NK-92 (cell line): ENCODE results near the gene POLD1.
A peak's percentile ranks its signal among the peaks of the same experiment; 100 is the strongest.
"Not testable (repeated sequence)": the region's sequence is repeated elsewhere in the genome, so short reads cannot be mapped to it uniquely, and the experiment has no call there.

Experiments
- DNase-seq: peaks from one replicate; lab custom pipeline; 2025; ENCODE audit not compliant: unreplicated experiment; lab: John Stamatoyannopoulos, UW

The POLD1 gene

DNA sequence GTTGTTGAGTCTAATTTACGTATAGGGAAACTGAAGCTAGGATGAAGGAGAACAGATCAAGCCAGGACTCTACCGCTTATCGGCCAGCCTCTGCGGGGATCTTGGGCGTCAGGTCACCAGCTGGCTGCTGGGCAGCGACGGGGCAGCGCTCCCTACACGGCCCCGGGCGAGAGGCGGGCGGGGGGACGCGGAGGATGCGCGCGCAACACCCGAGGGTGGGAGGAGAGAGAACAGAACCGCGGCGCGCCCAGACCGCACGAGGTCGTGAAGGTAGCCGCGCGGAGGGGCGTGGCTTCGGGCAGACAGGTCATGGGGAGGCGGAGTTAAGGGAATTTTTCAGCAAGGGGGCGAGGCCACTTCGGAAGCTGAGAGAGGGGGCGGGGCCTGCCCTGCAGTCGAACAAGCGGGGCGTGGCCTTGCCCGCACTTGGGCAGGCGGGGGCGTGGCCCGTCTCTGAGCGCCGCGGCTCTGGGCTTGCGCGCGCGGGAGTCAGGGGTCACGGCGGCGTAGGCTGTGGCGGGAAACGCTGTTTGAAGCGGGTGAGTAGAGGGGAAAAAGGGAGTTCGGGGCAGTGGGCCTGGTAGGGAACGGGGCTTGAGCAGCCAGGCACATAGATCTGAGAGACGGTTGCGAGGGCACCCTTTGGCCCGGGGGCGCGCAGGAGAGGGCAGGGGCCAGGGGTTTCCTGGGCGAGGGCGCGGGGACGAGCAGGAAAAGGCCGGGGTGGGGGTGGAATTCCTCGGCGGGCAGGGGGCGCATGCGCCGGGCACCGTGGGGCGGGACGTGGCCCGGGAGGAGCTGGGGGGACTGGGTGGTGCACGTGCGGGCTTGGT lies at the start of gene POLD1:
Gene POLD1 (plus strand): TSS at position 496 of the 833 bp plus-strand sequence. CDS start 14,505 bp downstream, outside the sequence.
- peak; percentile 91 for DNase-seq

DNA sequence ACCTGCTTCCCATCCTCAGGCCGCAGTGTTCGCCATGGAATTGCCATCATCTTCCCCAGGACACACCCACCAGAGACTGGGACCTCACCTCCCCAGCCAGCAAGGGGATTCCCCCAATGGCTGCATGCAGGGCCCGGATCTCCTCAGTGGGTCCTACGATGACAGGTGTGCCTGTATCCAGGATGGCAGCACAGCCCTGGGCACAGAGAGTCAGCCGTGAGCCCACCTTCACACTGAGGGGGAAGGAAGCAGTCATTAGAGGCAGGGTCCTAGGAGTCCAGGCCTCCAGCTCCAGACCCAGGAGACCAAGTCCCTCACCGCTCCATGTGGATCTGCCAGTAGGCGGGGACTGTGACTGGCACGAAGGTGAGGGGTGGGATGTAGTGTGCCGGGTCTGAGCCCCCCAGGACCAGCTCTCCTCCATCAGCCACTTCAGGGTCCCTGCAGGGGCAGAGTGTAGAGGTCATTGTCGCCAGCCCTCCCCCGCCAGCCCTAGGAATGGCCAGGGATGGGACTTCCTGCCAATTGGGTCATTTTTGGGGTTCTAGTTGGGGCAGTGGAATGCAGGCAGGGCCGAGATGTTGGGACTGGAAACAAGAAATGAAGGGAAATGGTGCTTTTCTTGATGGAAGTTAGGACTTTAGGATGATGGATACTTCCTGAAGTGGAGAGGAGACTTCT lies 49.3 kb upstream of the POLD1 start:
- no peak for DNase-seq

DNA sequence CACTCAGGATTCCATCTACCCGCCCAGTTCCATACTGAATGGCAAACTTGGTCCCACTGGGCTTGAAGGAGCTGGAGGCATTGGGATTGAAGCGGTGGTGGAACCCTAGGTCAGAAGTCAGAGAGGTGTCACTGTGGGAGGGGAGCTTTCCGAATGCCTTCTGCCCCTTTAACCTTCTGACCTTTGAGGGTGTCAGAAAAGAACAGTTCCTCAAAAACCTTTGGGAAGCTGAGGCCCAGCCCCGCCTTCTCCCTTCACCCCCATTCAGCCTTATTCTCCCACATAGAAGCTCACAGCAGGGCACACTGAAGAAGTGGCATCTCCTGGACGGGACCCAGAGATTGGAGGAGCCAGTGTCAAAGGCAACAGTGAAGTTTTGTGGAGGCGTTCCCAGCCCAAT lies 47.1 kb upstream of the POLD1 start:
- not testable (repeated sequence) for DNase-seq

DNA sequence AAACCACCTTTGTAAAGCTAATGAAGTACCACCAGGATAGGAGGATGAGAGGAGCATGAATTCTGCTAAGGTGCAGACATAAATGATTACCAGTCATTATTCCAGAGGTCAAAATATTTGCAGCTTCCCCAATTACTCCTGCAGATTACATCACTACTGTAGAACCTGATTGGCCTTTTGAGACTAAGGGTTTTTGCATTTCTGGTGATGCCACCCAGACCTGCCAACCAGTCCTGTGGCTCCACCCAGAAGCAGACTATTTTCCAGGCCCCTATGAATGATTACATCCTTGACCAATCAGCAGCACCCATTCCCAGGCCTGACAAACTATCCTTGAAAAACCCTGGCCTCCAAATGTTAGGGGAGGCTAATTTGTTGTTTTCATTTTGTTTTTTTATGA lies 43.8 kb upstream of the POLD1 start:
- no peak for DNase-seq

DNA sequence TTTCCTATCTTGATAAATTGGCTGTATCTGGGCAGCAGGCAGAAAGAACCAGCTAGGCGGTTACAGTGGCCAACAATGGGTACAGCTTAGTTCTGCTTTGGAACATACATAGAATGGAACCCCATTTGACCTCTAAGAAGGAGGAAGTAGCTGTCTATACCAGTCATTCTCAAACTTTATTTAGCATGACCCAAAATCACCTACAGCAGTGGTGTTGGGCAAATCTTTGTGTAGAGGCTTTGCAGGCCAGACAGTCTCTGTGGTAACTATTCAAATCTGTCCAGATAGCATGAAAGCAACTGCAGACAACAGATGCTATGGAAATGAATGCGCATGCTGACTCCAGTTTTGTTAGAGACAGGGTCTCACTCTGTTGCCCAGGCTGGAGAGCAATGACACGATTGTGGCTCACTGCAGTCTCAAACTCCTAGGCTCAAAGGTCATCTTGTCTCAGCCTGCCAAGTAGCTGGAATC lies 43.0 kb upstream of the POLD1 start:
- DNase-seq = no peak

DNA sequence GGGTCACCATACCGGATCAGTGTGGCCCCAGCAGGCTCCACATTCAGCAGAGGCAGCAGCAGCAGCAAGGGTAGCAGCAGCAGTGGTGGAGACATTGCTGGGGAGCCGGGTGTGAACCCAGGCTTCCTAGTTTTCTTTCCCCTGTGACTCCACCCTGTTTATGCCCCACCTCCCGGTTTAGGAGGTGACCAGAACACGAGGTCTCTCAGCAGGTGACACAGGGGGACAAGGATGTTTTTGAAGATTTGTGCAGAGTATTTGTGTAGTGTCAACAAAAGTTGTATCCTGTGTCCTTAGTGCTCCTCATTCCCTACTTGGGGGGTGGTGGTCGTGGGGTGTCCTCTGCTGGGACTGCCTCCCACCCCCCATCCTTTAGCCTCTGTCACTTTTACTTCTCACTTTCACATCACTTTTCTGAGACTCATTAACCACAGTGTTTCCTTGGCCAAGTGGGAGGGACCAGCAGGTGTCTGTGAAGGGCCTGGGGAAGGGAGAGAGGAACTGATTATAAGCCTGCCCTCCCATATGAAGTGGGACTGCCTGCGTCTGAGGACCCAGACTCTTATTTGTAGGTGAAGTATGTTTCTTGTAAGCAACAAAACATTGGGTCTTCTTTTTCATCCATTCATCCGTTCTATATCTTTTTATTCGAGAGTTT lies 39.4 kb upstream of the POLD1 start:
- no peak for DNase-seq

DNA sequence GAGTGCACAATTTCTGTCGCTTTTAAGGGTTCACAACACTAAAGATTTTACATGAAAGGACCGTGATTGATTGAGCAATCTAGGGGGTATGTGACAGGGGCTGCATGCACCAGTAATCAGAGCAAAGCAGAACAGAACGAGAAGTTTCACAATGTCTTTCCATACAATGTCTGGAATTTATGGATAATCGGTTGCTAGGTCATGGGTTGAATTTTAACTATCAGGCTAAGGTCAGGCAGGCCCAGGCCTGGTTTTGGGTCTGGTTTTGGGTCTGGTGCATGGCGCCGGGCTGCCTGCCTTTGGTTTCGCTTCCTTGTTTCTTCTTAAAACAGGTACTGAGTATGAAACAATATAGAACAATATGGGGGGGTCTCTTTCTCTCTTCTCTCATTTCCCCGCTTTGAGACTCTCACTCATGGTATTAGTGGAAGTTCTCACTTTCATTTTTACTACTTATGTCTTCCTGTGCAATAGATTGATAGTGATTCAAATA lies 37.0 kb upstream of the POLD1 start:
- not testable (repeated sequence) for DNase-seq

DNA sequence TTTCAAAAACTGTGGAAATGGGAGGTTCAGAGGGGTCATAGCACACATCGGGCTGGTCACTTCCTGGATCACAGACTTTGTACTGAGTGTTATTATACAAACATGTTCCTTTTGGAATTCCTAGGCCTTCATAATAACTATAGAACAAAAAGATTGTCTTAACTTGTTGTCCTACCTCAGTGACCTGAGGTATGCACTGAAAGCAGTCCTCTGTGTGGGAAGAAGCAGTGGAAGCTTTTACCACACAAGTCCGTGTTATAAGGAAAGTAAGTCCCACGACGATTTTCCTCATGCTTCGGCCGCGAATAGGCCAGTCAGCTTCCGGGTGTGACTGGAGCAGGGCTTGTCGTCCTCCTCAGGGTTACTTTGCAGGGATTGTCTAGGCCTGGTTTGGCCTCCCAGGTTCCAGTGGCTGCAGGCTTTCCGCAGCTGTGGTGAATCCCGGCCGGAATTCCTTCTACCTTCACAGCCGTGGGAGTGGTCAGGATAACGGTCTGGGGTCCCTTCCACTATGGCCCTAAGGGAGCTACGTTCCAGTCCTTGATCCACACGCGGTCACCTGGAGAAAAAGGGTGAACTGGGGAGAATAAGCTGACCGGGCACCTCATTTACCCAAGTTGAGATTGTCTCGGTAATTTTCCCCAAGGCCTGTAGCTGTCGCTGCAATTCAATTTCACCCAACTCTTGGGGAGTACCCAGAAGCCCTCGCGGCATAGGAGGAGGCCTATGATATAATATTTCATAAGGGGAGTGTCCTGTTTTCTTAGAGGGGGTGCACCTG lies 34.7 kb upstream of the POLD1 start:
- DNase-seq = no peak

DNA sequence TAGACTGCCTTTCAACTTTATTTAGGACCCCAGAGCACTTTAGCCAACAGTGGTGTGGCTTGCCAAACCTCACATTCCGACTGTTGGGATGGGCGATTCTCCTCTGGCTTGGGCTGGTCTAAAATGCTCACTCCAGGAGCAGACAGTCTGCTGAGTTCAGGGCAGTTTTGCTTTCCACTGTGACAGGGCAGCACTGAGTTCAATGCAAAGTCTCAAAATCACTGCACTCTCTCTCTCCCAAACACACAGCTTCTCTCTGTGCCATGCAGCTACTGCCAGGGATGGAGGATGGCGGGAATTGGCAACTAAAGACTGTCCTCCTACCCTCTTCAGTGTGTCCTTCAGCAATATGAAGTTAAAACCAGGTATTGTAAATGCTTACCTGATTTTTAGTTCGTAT lies 31.9 kb upstream of the POLD1 start:
- DNase-seq = no peak

DNA sequence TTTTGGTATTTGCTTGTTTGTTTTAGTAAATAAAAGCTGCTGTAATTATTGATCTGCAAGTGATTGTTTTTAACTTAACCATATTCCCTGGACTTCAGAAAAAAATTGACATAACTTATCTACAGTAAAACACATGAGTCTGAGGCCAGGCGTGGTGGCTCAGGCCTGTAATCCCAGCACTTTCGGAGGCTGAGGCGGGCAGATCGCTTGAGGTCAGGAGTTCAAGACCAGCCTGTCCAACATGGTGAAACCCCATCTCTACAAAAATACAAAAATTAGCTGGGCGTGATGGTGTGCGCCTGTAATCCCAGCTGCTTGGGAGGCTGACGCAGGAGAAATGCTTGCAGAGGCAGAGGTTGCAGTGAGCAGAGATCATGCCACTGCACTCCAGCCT lies 30.7 kb upstream of the POLD1 start:
- not testable (repeated sequence) for DNase-seq

DNA sequence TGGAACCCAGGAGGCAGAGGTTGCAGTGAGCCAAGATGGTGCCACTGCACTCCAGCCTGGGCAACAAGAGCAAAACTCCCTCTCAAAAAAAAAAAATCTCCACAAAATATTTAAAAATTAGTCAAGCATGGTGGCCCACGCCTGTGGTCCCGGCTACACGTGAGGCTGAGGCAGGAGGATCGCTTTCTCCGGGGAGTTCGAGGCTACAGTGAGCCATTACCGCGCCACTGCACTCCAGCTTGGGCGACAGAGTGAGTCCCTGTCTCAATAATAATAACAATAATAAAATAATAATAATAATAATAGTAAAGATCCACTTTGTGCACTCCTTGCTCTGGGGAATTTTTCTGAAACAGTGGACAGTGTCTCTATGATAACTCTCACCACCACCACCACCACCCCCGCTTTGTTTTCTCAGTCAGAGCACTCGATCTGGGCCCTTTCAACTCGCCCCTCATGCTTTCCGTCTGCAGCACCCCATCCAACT lies 27.4 kb upstream of the POLD1 start:
- no peak for DNase-seq

DNA sequence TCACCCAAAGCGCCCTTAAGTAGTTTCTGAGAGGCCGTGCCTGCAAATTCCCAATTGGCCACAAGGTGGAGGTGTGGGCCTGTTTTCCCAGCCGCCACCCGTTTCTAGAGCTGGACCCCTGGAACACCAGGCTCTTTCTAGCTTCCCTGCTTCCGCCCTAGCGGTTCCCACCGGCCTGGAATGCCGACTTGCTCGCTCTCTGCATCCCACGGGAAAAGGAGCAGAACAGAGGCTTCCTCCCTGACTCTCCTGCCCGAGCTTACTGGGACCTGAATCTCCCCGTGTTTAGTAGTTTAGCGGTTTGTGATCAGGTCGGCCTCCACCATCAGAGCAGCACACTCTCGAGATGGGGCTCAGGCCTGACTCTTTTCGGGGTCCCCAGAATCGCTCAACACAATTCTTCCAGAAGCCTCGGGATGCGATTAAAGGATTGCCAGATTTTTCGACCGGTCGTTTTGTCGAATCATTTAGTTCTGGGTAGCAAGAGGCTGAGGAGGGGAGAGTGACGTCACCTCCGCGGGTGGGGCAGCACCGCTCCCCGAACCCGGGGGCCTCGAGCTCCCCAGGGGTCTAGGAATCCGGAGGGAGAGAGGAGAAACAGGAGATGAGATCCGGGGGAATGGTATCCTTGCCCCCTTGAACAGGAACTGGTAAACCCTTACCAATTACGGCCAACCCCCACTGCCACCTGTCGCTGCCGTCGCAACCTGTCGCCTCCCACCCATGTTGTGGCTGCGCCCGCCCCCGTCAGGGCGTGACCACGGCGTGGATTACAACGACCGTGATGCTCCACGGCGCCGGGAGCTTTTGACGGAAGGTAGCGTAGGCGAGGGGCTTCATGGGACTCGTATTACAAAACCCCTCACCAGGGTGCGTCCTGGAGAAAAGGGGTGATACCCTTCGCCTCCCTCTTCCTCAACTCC lies 26.7 kb upstream of the POLD1 start:
- no peak for DNase-seq

DNA sequence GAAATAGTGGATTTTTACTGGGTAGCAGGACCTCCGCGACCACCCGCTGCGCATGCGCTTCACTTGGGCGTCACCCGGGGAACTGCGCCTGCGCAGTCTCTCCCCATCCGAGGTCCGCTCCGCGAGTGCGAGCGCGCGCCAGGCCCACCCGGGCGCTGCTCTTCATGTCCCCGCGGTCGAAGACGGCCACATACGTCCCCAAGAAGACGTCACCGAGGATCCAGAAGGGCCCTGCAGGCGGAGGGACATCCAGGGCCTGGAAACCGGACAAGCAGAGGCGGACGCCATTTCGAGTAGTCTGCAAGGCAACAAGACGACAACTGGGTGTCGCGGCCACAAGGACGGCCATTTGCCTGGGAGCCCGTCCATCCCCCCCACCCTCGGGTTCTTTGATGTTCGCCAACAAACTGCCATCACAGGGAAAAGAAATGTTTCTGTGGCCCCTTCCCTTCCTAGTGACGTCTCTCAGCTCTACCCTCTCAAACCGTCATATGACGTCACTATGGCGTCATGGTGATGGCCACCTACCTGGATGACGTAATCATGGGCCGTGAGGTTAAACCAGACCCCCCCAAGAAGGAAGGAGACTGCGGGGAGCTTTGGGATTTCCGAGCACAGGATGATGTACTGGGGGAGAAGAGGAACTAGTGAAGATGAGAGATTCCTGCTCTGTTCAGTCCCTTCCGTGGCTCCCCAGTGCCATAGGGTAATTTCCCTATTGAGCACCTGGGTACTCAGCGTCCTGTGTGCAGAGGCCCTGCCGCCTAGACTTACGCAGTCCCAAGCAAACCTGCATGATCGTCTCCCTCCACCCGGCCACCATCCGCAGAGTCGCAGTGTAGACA lies 25.4 kb upstream of the POLD1 start:
- no peak for DNase-seq

DNA sequence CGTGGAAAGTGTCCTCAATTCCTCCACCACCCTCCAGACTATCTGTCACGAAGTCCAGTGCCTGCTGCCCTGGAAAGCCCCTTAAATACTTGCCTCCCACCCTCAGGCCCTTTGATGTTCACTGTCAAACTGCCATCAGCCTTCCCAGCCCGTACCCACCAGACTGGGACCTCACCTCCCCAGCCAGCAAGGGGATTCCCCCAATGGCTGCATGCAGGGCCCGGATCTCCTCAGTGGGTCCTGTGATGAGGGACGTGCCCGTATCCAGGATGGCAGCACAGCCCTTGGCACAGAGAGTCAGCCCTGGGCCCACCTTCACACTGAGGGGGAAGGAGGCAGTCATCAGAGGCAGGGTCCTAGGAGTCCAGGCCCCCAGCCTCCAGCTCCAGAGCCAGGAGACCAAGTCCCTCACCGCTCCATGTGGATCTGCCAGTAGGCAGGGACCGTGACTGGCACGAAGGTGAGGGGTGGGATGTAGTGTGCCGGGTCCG lies 24.8 kb upstream of the POLD1 start:
- no peak for DNase-seq

DNA sequence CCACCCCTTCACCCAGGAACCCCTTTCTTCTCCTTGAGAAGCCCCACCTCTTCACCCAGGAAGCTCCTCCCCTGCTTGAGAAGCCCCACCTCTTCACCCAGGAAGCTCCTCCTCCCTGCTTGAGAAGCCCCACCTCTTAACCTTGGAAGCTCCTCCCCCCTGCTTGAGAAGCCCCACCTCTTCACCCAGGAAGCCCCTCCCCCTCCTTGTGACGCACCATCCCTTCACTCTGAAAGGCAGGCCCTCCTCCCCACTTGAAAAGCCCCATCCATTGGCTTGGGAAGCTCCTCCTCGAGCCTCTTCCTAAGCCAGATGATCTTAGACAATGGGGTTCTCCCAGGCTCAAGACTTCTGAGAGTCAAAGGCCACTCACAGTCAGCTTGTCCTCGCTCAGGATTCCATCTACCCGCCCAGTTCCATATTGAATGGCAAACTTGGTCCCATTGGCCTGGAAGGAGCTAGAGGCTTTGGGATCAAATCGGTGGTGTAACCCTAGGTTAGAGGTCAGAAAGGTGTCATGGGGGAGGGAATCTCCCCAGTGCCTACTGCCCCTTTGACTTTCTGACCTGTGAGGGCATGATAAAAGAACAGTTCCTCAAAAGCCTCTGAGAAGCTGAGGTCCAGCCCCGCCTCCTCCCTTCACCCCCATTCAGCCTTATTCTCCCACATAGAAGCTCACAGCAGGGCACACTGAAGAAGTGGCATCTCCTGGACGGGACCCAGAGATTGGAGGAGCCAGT lies 22.7 kb upstream of the POLD1 start:
- DNase-seq = no peak

DNA sequence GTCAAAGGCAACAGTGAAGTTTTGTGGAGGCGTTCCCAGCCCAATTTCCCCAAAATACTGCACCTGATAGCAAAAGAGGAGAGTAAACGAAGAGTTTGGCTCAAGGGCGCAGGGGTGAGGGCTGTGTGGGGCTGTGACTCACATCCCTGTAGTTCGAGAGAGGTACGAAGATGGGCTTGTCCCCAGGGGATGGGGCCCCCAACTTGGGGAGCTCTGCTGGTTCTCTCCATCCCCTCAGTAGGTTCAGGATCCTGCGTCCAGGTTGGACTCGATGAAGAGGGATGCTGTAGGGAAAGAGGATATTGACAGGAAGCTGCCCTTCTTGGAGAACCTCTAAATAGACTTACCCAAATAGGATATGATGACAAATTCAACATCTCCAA lies 22.1 kb upstream of the POLD1 start:
- no peak for DNase-seq

DNA sequence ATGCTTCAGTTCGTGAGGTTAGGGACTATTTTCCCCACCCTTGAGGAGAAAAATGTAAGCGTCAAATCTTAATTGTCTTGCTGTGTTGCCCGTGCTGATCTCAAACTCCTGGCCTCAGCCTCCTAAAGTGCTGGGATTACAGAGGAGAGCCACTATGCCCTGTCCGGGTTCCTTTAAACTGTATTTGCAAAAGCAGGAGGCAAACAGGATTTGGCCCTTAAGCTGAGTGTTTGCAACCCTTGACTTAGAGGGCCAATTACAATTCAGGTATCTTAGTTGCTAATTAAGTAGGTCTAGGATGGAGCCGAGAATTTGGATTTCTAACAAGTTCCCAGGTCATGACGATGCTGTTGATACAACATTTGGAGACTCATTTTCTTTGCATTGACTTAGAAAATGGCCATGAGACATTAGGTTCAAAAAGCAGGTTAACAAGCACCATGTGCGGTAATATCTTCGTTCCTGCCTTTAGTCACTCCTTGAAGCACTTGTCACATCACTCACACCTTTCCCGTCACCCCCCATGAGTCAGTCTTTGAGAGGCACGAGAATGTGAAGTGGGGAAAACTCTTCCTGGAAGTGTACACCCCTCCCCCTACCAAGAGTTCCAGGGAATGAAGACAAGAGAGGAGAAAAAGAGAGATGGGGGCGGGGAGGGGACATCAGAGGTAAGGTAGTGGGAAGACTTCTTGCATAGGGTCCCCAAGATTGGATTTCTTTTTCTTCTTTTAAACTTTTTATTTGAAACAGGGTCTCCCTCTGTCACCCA lies 21.3 kb upstream of the POLD1 start:
- DNase-seq = no peak
